Gastrocnemius medialis (tissue), 4 donors: ENCODE measurements around the gene LRRK1.

ENCODE experiments used
- CTCF ChIP-seq, 5 experiments: fragments of 450-650 bp in 3 of 5; fragments of 200-600 bp in 2 of 5; sonication (generic) in 2 of 5; IDR thresholded peaks in 4 of 5; conservative IDR thresholded peaks in 1 of 5; 1 replicate in 4 of 5; 2 replicates in 1 of 5; pipeline ENCODE4 v1.5.1; 2016 to 2019; ENCODE audit warnings: antibody characterized with exemption in 5 of 5, mild to moderate bottlenecking in 3 of 5, moderate library complexity in 3 of 5
- POLR2A ChIP-seq, 2 donors: fragments of 450-650 bp; IDR thresholded peaks; one replicate each; pipeline ENCODE4 v1.6.1; 2017; ENCODE audit warnings: antibody characterized with exemption in 2 of 2, mild to moderate bottlenecking in 2 of 2, moderate library complexity in 2 of 2

DNA sequence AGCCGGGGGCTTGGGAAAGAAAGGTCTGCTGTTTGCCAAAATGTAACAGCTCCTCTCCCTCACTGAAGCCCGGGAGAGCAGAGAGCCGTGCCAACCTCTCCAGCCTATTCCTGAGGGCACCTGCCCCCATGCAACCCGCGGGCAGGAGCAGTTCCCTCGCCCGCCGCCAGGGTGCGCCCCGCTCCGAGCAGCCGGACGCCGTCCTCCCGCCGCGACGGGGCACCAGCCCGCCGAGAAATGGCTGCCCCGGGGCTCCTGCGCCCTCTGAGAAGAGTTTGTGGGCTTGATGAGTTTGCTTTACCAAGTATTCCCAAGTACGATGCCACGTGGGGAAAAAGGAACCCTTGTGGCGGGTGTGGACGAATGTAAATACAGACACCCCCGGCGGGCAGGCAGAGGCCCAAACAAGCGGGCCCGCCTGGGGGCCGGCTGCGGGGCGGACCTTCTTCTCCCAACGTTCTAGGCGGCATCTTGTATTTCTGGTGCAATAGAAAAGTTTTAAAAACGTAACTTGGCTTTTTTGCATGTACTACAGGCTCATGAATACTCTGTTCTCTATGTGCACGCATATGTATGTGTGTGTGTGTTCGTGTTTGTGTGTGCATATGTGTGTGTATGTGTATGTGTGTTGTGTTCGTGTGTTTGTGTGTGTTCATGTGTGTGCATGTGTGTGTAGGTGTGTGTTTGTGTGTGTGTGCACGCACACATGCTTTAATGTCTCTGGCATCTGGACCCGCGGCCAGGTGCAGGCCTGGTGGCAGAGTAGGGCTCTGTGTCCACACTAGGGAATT is 169.8 kb downstream of the LRRK1 start:
- peak; percentile 93 to 99 (median 96) for TF ChIP-seq CTCF (IDR thresholded peaks at IDR 0.05 in 4 of 5, conservative IDR thresholded peaks at IDR 0.05 in 1 of 5)
- TF ChIP-seq POLR2A (IDR thresholded peaks at IDR 0.05), result no peak
